Transverse colon (tissue), 4 donors: ENCODE results near the gene AKAP6. TPM values are rescaled to one million over a fixed set of nuclear protein-coding genes. Genes with fewer than 3 reads are reported as not detected.

Source experiments
- DNase-seq: peaks from one replicate; pipeline ENCODE4 v3.0.0-alpha.2; 2019
- H3K27ac ChIP-seq, 4 donors: fragments of 200-600 bp; sonication (generic); 2 replicates each; pipeline ENCODE4 v1.5.1; 2016 to 2018; ENCODE audit warnings: inconsistent platforms in 4 of 4
- H3K27me3 ChIP-seq: fragments of 200-600 bp; sonication (generic); 2 replicates; pipeline ENCODE4 v1.5.1; 2017; ENCODE audit warnings: inconsistent platforms
- H3K36me3 ChIP-seq, 4 donors: fragments of 200-600 bp; sonication (generic); 2 replicates each; pipeline ENCODE4 v1.5.1; 2017 to 2019; ENCODE audit warnings: inconsistent platforms in 4 of 4
- H3K4me1 ChIP-seq, 4 donors: fragments of 200-600 bp; sonication (generic); 2 replicates each; pipeline ENCODE4 v1.5.1; 2017 to 2020; ENCODE audit warnings: inconsistent platforms in 4 of 4
- H3K4me3 ChIP-seq, 4 donors: fragments of 200-600 bp; sonication (generic); 1 replicate in 1 of 4; 2 replicates in 3 of 4; pipeline versions ENCODE4 v1.5.1 to v1.6.1; 2017 to 2019; ENCODE audit warnings: inconsistent platforms in 4 of 4
- H3K9me3 ChIP-seq, 2 donors: fragments of 200-600 bp; sonication (generic); 2 replicates each; pipeline ENCODE4 v1.5.1; 2017 to 2019; ENCODE audit warnings: inconsistent platforms in 2 of 2
- CTCF ChIP-seq, 5 experiments: fragments of 200-600 bp in 3 of 5; fragments of 450-650 bp in 2 of 5; sonication (generic) in 3 of 5; IDR thresholded peaks; 1 replicate in 2 of 5; 2 replicates in 3 of 5; pipeline ENCODE4 v1.5.1; 2016 to 2017; ENCODE audit warnings: antibody characterized with exemption in 5 of 5, inconsistent platforms in 3 of 5, mild to moderate bottlenecking in 2 of 5, moderate library complexity in 1 of 5
- EP300 ChIP-seq: sonication (generic); formaldehyde crosslinking; IDR thresholded peaks from one replicate; pipeline ENCODE4 v1.6.1; 2017; ENCODE audit warnings: antibody characterized with exemption, low read depth
- POLR2A ChIP-seq: fragments of 450-650 bp; IDR thresholded peaks from one replicate; pipeline ENCODE4 v1.6.1; 2016; ENCODE audit warnings: antibody characterized with exemption, mild to moderate bottlenecking, moderate library complexity
- POLR2AphosphoS5 ChIP-seq, 3 donors: sonication (generic); formaldehyde crosslinking; IDR thresholded peaks; one replicate each; pipeline ENCODE4 v1.6.1; 2016; ENCODE audit warnings: antibody characterized with exemption in 3 of 3
- WGBS, 2 donors: methylation state at CpG; one replicate each; pipeline ENCODE4 v1.1.5; 2018; ENCODE audit warnings: low coverage in 1 of 2; 5-methylcytosine and 5-hydroxymethylcytosine counted together
- in situ Hi-C, 4 donors: fragments of 200-750 bp; cut with MboI; loops; one replicate each; pipeline versions ENCODE4 v1.15.0 to v1.15.1; 2017; ENCODE audit warnings: low sequenced_read_pairs in 3 of 4, low pct_ligation_motif_present in 1 of 4, low pct_unique_long_range_greater_than_20kb in 1 of 4
- intact Hi-C: fragments of 100-400 bp; cut with DNase I; formaldehyde crosslinking; loops from one replicate; pipeline ENCODE4 v1.15.1; 2023; ENCODE audit warnings: low total_unique reads
- total RNA-seq, 4 donors: library from RNA; depleted of rRNA; stranded (reverse); fragments of >200 nt; gene quantifications; one replicate each; pipeline ENCODE4 v1.1.0, GENCODE V29; 2016

Gene AKAP6
- total RNA-seq, 4 donors from 2014 or later = 6.3 to 16.7 (median 9.7) TPM

- Histone ChIP-seq H3K4me1 (no peaks in the 10 kb centered on the region), H3K27me3 (no peaks in the 10 kb centered on the region), H3K27ac (no peak overlapping the region), H3K36me3 (no peaks in the 10 kb centered on the region), H3K4me3 (no peak overlapping the region), H3K9me3 (no peaks in the 10 kb centered on the region)
- in situ Hi-C loops (no loop called here), intact Hi-C loops (no loop called here)
- no peak for TF ChIP-seq POLR2AphosphoS5 (IDR thresholded peaks at IDR 0.05)
- no peak for TF ChIP-seq POLR2A
- TF ChIP-seq EP300 = no peak
- TF ChIP-seq CTCF (IDR thresholded peaks at IDR 0.05) = no peak
- no peak for DNase-seq
- WGBS, 2 donors = 64 to 77% methylated on average over 2 to 3 of the region's 3 CpGs
These were observed 195.7 kb downstream of the AKAP6 start for GRCh38 chr14:32524609-32525375.

GRCh38 chr14:32525591-32525990 lies 196.5 kb downstream of the AKAP6 start:
- no peaks in the 10 kb centered on the region for H3K27me3 ChIP-seq
- no peak overlapping the region for H3K27ac ChIP-seq
- no peaks in the 10 kb centered on the region for H3K4me1 ChIP-seq
- intact Hi-C loops (no loop called here), in situ Hi-C loops (no loop called here)
- H3K4me3 ChIP-seq = no peak overlapping the region
- no peaks in the 10 kb centered on the region for H3K36me3 ChIP-seq
- TF ChIP-seq EP300 = no peak
- WGBS, 2 donors = 77 to 90% methylated on average over 2 of the region's 2 CpGs
- H3K9me3 ChIP-seq = no peaks in the 10 kb centered on the region
- DNase-seq = no peak

- no peaks in the 10 kb centered on the region for H3K36me3 ChIP-seq
- in situ Hi-C loops (no loop called here), intact Hi-C loops (no loop called here)
- no peaks in the 10 kb centered on the region for H3K9me3 ChIP-seq
- no peak for DNase-seq
- no peak for TF ChIP-seq POLR2A
- no peak for TF ChIP-seq EP300
- no peak for TF ChIP-seq CTCF (IDR thresholded peaks at IDR 0.05)
- TF ChIP-seq POLR2AphosphoS5 (IDR thresholded peaks at IDR 0.05) = no peak
- no peaks in the 10 kb centered on the region for H3K4me1 ChIP-seq
- H3K27ac ChIP-seq = no peak overlapping the region
- H3K27me3 ChIP-seq = no peaks in the 10 kb centered on the region
- 30 to 42% methylated on average over 1 of the region's 1 CpG for WGBS, 2 donors
- H3K4me3 ChIP-seq = no peak overlapping the region
These were observed 201.7 kb downstream of the AKAP6 start for GRCh38 chr14:32530800-32531199.

- Histone ChIP-seq H3K4me1 (no peaks in the 10 kb centered on the region), H3K27me3 (no peaks in the 10 kb centered on the region), H3K9me3 (no peaks in the 10 kb centered on the region), H3K27ac (no peak overlapping the region), H3K36me3 (no peaks in the 10 kb centered on the region), H3K4me3 (no peak overlapping the region)
- in situ Hi-C loops (no loop called here), intact Hi-C loops (no loop called here)
- no peak for DNase-seq
- no peak for TF ChIP-seq POLR2A
- TF ChIP-seq POLR2AphosphoS5 (IDR thresholded peaks at IDR 0.05) = no peak
- TF ChIP-seq EP300 = no peak
- no peak for TF ChIP-seq CTCF (IDR thresholded peaks at IDR 0.05)
- WGBS, 2 donors = 69 to 78% methylated on average over 2 of the region's 2 CpGs
These were observed 202.9 kb downstream of the AKAP6 start for GRCh38 chr14:32531942-32532515.
